ENCODE results near the gene TFPT.

Gene TFPT

GRCh38 chr19:54147676-54148075, 32.2 kb upstream of the TFPT start:
- no peak for DNase-seq
- H3K27me3 ChIP-seq (ENCODE audit: insufficient read depth, low read length, poor library complexity), result no peaks in the 10 kb centered on the region
- H3K9me3 ChIP-seq (ENCODE audit: insufficient read depth, low read length, severe bottlenecking), result no peaks in the 10 kb centered on the region
- peaks cover 8% of the 10 kb centered on the region for H3K79me2 ChIP-seq (ENCODE audit: insufficient read depth, low read length)
- H3K9ac ChIP-seq (ENCODE audit: low read depth, low read length), result no peak overlapping the region
- no peaks in the 10 kb centered on the region for H3K4me1 ChIP-seq (ENCODE audit: insufficient read depth, low read length)
- no peak for ATAC-seq (ENCODE audit: insufficient read depth, low read depth)
- H3K27ac ChIP-seq (ENCODE audit: low read length), result no peak overlapping the region
- H4K20me1 ChIP-seq (ENCODE audit: insufficient read depth, low read length), result peaks cover 50% of the 10 kb centered on the region
- H2AFZ ChIP-seq (ENCODE audit: low read depth, low read length), result no peak overlapping the region
- H3K4me3 ChIP-seq (ENCODE audit: low read depth in 1 of 2, low read length in 2 of 2), result no peak overlapping the region
- TF ChIP-seq CTCF (IDR thresholded peaks at IDR 0.05; ENCODE audit: borderline replicate concordance, extremely low read depth, low read length, poor library complexity, severe bottlenecking) (no peak), EZH2 (IDR thresholded peaks at IDR 0.05; ENCODE audit: borderline replicate concordance, low read depth, low read length, severe bottlenecking) (no peak)
- H3K36me3 ChIP-seq (ENCODE audit: insufficient read depth, low read length), result peaks cover 98% of the 10 kb centered on the region
- H3K4me2 ChIP-seq (ENCODE audit: insufficient read depth, low read length), result no peak overlapping the region

GRCh38 chr19:54145541-54146158, 30.2 kb upstream of the TFPT start:
- Histone ChIP-seq H3K9me3 (ENCODE audit: insufficient read depth, low read length, severe bottlenecking) (no peaks in the 10 kb centered on the region), H3K4me1 (ENCODE audit: insufficient read depth, low read length) (peaks cover 4% of the 10 kb centered on the region), H3K36me3 (ENCODE audit: insufficient read depth, low read length) (peaks cover 100% of the 10 kb centered on the region), H4K20me1 (ENCODE audit: insufficient read depth, low read length) (peaks cover 60% of the 10 kb centered on the region), H3K27ac (ENCODE audit: low read length) (no peak overlapping the region), H3K4me3 (ENCODE audit: low read depth in 1 of 2, low read length in 2 of 2) (no peak overlapping the region), H3K4me2 (ENCODE audit: insufficient read depth, low read length) (no peak overlapping the region), H3K79me2 (ENCODE audit: insufficient read depth, low read length) (peaks cover 28% of the 10 kb centered on the region), H2AFZ (ENCODE audit: low read depth, low read length) (no peak overlapping the region), H3K27me3 (ENCODE audit: insufficient read depth, low read length, poor library complexity) (no peaks in the 10 kb centered on the region), H3K9ac (ENCODE audit: low read depth, low read length) (no peak overlapping the region)
- no peak for DNase-seq
- no peak for ATAC-seq (ENCODE audit: insufficient read depth, low read depth)
- TF ChIP-seq CTCF (IDR thresholded peaks at IDR 0.05; ENCODE audit: borderline replicate concordance, extremely low read depth, low read length, poor library complexity, severe bottlenecking), result no peak
- no peak for TF ChIP-seq EZH2 (IDR thresholded peaks at IDR 0.05; ENCODE audit: borderline replicate concordance, low read depth, low read length, severe bottlenecking)

DNA sequence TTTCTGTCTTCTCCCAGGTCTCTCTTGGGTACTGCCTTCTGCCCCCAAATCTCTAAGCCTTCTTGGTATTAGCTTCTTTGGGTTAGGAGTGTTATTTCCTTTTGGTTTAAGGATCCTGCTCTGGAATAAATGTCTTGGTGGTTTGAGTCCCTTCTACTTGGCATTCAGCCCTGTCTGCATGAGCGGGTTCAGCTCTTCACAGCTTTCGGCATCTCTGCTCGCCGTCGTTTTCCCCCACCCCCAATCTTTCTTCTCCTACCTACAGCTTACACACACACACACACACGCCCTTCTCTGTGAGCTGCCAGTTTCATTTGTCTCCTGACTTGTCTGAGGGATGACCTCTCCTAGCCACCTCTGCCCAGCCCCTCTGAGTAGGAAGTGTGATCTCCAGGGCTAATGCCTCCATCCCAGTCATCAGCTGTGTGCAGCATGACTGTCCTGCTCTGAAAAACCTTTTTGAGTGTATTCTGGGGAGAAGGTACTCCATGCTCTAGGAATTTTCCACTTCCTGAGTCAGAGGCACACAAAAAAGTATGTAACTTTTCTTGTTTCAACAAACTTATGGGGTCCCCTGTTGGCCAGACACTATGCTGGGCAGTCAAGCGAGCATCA, 26.8 kb upstream of the TFPT start:
- no peak overlapping the region for H3K27ac ChIP-seq (ENCODE audit: low read length)
- peaks cover 27% of the 10 kb centered on the region for H3K4me1 ChIP-seq (ENCODE audit: insufficient read depth, low read length)
- H2AFZ ChIP-seq (ENCODE audit: low read depth, low read length), result no peak overlapping the region
- no peak overlapping the region for H3K4me2 ChIP-seq (ENCODE audit: insufficient read depth, low read length)
- H3K9me3 ChIP-seq (ENCODE audit: insufficient read depth, low read length, severe bottlenecking), result no peaks in the 10 kb centered on the region
- H3K27me3 ChIP-seq (ENCODE audit: insufficient read depth, low read length, poor library complexity), result no peaks in the 10 kb centered on the region
- no peak overlapping the region for H3K4me3 ChIP-seq (ENCODE audit: low read depth in 1 of 2, low read length in 2 of 2)
- DNase-seq, result no peak
- ATAC-seq (ENCODE audit: insufficient read depth, low read depth), result no peak
- H4K20me1 ChIP-seq (ENCODE audit: insufficient read depth, low read length), result peaks cover 82% of the 10 kb centered on the region
- peaks cover 59% of the 10 kb centered on the region for H3K79me2 ChIP-seq (ENCODE audit: insufficient read depth, low read length)
- no peak for TF ChIP-seq CTCF (IDR thresholded peaks at IDR 0.05; ENCODE audit: borderline replicate concordance, extremely low read depth, low read length, poor library complexity, severe bottlenecking)
- no peak for TF ChIP-seq EZH2 (IDR thresholded peaks at IDR 0.05; ENCODE audit: borderline replicate concordance, low read depth, low read length, severe bottlenecking)
- H3K36me3 ChIP-seq (ENCODE audit: insufficient read depth, low read length), result peaks cover 89% of the 10 kb centered on the region
- H3K9ac ChIP-seq (ENCODE audit: low read depth, low read length), result no peak overlapping the region
